Fibroblast of upper back skin (primary cell): ENCODE results near the gene HOXB9.

Experiments
- DNase-seq: peaks from one replicate; pipeline ENCODE4 v3.0.0-alpha.2; 2013

Gene HOXB9

DNA sequence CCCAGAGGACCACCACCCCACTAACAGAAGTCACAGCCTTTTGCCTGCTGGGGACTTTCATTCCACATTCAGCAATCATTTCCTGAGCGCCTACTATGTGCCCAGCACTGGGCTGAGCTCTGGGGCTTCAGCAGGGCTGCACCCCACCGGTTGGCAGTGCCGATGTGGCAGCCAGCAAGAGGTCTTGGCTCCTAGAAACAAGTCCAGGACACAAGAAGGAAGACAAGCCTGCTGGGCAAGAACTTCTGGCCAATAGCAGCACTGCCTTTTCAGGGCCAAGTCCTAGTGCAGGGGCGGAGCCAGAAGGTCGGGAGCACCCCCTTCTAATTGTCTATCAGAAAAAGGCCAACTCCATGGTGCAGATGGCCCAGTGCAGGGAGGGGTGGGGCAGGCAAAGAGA, 13.0 kb upstream of the HOXB9 start:
- no peak for DNase-seq

DNA sequence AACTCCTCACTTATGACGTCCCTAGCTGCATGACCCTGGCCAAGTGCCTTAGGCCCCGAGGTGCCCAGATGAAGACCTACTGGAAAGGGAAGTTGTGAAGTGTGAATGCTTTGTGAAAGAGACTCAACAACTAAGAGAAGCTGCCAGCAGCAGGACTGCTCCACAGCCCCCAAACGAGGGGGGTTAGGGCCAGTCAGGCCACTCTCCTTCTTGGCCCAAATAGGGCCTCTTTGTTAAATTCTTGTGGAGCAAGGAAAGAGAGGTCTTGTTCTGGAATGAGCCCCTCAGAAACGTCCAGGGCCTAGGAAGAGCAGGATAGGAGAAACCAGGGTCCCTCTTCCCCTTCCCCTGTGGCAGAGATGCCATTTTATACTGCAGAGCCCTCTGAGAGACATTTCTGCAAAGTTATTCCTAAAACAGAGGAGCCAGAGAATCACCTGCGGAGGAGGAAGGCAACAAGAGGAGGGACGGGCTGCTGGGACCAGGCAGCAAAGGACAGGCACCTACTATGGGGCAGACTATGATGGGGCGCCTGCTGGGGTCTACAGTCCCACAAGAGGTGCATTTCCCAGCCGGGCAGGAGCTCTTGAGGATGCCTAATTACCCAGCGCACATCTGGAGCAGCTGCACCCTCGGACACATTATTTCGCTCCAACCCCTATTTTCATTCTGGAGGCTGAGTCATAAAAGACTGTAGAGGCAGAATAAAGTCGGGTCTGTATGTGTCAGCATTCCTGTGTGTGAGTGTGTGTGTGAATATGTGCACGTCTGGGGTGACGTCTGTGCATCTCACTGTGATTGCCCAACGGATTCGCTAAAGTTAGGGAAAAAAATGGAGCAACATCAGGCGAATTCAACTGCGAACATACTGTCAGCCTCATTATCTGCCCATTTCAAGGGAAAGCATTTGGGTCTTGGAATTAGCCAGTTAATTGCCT, 11.4 kb upstream of the HOXB9 start:
- peak; percentile 95 for DNase-seq

DNA sequence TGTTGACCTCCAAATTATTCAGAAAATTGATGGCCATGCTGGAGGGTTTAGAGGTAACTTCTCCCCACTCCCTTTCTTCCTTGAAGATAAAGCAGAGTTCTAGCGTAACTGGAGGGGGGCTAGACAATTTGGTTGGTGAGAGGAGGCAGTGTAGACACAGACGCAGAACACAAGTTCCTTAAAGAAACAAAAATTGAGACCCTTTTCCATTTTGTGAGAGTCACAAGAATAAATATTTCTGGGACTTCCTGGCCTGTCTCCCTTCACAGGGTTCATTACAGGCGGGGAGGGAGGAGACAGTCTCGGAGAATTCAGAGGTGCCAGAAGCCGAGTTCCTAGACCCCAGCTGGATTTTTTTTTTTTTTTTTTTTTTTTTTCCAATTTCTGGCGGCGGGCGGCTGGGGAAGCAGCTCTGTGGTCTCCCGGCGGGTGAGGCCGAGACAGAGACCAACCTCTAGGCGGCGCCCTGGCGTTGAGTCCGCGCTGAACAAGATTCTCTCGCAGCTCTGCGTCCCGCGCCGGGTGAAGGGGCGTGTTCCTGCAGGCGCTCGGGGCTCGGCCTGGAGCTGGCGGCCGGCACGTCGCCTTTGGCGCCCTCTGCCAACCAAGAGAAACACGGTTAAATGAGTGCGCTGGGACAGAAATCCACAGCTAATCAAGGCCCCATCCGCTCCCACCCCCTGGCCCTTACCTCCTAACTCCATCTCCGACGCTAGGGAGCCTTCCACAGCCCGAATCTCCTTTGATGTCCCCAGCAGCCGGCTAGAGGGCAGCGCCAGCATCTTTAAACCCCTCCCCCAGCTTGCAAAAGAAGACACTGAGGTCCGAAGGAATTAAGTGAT, 10.2 kb upstream of the HOXB9 start:
- DNase-seq = peak; percentile 65

DNA sequence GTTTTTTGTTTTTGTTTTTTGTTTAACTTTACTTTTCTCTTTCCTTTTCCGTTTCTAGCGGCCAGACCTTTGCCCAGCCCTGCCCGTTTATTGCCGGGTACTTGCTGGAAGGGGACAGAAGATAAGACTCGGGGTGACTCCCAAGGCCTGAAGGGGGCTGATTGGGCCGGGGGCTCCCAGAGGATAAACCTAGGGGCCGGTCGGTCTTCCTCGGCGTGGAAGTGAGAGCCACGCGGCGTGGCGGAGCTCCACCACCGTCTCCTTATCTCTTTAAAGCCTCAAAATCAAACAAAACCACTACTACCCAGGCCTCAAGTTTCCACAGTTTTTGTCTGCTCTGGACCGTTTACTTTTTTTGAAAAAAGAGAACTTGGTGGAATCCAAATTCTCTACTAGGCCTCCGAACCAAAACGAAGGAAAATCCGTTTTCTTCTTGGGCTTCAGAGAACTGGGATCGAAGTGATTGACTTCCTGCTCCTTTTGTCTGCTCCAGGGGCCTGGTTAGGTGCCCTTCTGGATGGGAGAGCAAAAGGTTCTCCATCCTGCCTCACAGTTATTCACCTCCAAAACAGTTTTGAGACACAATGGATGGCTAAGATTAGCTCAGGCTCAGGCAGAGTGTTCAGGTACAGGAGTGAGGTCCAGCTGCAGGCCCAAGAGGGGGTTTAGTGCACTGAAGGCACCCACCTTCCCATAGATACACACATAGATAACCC, 8.5 kb upstream of the HOXB9 start:
- DNase-seq = no peak

DNA sequence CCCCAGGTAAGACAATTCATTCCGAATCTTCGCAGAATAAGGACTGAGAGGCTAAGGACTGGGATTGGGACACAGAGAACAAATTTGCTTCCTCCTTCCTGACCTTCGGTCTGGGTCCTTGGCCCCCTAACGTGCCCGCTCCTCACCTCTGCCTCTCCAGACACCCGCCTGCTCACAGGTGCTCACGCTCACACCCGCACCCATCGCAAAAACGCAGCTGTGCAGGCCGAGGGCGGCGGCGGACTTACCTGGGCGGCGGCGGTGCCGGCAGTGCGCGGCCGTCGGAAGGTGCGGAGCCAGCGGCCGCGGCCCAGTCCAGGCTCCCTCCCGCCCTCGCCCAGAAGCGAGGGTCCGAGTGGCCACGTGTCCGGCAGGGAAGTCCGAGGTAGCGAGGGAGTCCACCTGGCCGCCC, 7.1 kb upstream of the HOXB9 start:
- no peak for DNase-seq

DNA sequence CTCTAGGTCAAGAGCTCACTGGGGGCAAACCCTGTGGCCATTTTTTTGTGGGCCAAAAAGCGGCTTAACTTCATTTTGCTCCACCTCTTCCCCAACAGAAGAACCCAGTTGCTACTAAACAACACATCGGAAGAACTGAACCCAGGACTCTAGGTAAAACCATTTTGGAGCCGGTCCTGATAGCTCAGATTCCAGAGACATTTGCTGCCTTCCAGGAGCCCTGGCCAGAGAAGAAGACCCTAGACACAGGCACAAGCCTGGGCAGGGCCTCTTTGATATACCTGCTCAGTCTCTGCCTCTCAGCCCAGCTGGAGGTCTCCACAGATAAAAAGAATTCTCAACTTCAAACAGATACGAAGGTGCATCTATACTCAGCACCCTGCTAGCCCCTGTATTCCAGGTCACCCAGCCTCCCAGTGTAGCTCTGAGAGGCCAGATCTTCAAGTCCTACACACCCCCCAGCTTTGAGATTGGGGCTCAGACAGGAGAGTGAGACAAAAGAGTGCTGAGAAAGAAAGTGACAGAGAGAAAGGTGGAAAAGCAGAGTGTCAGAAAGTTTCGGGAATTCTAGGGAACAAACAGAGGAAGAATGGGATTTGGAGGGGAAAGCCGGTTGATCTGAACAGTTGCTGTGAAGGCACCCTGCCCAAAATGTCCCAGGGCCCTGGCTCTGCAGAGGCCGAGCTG, 6.6 kb upstream of the HOXB9 start:
- no peak for DNase-seq

DNA sequence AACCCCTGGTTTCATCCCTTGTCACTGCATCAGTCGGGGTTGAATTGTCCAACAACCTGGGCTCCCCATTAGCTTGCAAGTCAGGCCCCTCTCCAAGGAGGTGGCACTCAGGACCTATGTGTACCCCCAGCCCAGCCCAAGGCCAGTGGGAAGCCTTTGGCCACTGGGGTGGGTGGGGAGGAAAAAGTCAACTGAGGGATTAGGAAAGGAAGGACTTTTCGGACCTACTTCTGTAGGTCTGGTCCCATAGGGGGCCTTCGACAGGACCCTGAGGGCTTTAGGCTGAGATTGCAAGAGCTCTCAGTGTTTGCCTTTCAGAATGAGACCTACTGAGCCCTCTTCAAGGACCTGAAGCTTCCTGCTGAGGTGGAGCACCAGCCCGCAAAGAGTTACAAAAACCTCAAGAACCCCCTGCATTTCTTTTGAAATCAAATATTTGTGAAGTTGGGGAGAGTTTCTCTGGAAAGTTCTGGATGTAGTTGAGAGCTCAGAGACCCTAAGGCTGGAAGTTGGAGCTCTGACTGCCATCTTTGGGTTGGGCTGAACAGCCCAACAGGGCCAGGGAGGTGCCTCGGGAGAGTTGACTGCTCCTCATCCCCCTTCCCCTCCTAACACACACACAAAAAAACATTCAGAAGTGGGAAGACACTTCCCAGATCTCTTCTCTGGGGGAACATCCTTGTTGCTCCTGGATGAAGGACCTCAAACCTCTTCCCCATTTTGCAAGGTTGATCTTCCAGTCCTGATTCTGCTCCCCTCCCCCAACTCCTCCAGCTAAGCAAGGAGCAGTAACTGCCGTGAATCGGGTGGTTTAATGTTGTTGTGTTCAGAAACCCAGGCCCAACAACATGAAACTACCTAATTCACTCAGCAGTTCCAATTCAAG, 5.8 kb upstream of the HOXB9 start:
- DNase-seq = no peak

DNA sequence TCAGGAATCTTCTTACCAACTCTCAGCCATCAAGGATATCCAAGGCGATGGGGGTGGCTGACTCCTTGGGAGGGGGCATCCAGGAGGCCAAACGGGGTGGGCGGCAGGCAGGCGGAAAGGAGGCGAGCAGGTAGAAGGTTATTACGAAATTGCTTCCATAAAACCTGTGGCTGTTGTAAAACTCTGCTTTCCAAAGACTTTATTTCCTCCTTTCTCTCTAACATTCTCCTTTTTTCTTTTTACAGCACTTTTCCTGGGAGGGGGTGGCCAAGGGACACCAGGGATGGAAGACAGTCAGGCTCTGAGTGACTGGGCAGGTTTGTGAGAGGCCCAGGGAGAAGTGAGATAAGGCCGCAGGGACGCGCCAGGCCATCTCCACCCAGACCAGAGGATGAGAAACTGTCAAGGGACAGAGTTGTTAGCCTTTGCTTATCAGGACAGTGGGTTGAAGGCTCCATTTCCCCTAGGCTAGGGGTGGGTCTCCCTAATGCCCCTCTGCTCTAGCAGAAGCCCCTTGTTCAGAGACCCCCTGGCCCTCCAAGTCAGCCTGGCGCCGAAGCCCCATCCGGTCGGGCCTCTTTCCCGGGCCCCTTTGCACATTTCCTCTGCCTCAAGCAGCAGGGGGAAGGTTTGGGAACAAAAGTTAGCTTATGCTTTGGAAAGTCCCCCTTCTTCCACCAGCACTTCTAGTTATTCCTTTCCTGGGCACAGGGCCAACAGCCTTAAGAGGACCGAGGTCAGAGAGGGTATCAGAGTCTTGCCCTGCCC, 5.0 kb upstream of the HOXB9 start:
- no peak for DNase-seq

DNA sequence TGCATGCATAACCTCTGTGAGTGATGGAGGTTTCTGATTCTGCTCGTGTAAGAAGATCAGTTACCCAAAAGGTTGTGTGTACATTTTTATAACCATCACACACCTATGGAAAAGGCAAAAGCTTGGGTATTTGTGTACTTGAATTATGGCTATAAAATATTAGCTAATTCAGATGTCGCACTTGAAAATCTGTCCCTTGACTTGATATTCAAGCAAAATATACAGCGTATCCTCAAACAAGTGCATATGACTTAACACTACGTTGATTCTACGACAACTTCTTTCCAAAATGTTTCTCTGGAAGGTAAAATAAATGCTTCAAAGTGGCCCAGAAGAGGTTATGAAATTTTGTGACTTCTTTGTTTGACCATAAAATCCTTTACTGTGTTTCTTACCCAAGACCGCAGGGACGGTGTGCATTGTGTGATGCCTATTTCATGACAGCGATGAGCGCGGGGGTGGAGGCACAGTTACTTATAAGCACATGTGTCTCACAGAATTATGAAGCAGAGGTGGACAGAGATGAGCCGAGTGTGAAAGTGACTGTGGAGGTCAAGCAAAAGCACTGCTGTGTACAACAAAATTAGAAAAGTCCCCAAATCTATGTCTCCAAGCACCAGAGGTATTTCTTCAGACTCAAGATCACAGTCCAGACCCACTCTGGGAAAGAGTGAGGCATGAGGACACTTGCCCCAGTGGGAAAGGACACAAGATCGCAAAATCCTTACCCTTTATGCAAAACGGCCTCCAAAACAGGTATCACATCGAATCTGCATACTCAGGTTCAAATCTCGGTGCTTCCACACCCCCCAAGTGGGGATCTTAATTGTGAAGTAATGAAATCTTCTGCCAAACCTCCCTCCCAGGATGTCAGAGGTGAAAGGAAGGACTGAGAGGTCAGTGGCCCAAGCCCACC, 4.1 kb upstream of the HOXB9 start:
- no peak for DNase-seq

DNA sequence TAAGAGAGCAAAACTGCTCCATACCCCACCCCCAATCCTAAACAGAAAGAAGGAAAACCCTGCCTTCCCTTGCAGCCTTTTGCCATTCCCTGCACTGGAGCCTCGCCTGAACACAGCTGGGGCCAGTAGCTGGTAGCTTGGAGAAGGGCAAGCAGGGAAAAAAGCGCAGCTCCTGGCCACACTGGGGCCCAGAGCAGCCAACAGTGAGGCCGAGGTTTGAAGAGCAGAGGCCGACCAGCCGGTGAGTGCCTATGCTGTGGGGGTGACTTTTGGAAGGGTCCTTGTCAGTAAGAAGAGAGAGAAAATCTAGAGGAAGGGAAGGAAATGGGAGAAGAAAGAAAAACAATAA, 3.2 kb upstream of the HOXB9 start:
- no peak for DNase-seq

DNA sequence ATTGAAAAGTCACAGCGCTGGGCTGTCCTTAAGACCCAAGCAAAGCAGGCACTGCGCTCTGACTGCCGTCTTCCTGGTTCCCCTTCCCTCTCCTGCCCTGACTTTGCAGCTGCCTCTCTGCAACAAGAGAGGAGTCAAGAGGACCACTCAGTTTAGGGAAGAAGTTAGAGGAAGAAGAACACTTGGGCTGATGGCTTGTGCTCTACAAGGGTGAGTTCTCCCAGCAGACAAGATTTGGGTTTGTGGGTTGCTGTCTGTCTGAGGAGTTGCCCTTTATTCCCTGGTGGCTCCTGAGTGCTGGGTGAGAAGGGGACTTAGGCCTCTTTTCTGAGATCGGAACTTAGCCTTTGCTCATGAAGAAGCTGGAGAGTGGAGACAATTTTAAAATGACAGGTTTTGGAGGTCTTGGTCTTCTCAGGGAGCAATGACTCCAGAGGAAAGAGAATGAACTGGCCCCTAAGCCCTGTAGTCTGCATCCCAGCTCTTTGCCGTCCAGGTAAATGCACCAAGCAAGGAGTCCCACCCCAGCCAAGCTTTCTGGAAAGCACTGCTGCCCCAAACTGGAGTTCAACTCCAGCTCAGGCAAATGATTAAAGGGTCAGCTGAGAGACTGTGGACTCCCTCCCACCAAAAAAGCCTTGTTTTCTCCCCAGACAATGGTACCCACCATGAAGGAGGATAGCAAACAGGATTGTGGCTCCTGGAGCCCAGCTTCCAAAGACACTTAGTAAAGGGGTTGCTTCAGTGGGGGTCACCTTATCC, 2.7 kb upstream of the HOXB9 start:
- no peak for DNase-seq

DNA sequence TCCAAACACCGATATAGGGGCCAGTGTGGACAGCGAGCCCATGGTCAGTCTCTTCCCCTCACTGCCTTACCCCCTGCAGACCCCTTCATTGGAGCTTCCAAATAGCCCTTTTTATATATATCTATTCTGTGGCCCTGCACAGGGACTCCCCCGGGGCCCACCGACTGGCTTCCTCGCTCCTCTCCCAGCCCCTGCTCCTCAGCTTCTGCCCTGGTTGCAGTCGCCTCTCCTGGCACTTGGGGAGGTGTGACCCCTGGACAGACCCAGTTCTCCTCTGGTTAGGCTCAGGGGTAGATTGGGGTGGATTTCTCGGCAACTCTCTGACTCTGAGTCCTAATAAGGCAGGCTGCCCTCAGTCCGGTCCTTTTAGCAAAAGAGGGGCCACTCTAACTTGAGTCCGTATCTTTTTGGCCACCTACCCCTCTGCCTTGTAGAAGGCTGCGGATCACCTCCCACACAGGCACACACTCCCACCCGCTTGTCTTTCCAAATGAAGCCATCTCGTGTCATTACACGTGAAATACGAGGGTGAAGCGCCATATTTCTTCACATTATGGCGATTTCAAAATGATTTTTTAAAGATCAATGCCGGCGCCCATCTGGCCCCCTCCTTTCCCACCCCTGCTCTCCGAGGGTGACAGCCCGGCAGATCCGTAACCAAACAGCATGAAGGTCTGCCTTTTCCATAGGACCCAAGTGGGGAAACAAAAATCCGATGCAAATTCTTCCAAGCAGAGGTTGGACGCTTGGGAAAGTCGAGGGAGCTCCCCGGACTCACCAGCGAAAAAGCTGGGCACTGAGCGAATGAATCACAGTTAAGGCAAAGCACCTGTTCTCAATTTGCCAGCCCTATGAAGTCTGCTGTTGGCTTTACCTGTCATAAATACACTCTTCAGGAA, 1.7 kb upstream of the HOXB9 start:
- DNase-seq = no peak

DNA sequence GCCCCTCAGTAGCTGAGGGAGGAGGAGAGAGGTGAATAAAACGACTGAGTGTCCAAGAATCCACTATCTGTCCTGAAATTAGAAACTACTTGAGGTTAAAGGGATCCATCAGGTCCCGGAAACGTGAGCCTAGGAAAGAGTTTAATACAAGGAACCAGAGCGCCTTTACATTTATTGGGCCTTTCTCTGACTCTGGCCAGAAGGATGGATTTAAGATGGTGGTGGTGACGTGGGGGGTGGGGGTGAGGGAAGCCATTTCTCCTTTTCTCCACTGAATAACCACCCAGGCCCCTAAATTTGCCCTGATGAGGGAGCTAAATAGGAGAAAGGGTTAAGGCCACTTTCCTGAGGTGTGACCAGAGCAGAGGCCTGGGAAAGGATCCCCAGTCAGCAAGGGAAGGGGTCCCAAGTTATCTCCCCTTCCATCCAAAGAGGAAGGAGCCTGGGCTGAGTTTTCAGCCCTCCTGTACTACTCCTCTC, 1.0 kb upstream of the HOXB9 start:
- DNase-seq = no peak

DNA sequence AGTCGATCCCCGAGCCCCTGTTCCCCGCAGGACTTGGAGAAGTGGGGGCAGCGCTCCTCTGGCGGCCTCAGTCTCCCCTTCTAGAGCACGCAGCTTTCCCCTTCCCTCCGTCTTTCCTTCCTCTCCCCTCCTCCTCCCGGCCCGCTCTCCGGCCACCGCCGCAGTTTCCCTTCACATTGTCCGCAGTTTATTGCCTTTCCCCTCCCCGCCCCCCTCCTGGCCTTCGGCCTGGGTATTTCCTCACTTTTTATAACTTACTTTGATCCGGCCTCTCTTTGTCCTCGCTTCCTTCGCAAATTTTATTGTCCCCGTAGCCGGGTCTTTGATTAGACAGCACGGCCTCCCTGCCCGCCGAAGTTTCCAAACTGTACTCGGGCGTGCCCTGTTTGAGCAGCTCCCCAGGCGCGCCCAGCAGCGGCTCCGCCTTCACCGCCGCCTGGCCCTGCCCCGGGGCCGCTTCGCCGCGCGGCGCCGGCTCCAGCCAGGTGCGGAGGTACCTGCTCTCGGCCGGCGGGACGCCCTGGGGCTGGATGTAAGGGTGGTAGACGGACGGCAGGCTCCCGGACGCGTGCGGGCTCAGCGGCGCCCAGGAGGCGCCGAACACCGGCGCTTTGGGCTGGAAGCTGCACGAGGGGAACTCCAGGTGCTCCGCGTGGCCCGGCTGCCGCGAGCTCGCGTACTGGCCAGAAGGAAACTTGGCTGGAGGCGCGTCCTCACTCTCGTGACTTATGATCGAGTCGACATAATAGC, 488 bp downstream of the HOXB9 start:
- DNase-seq = no peak

DNA sequence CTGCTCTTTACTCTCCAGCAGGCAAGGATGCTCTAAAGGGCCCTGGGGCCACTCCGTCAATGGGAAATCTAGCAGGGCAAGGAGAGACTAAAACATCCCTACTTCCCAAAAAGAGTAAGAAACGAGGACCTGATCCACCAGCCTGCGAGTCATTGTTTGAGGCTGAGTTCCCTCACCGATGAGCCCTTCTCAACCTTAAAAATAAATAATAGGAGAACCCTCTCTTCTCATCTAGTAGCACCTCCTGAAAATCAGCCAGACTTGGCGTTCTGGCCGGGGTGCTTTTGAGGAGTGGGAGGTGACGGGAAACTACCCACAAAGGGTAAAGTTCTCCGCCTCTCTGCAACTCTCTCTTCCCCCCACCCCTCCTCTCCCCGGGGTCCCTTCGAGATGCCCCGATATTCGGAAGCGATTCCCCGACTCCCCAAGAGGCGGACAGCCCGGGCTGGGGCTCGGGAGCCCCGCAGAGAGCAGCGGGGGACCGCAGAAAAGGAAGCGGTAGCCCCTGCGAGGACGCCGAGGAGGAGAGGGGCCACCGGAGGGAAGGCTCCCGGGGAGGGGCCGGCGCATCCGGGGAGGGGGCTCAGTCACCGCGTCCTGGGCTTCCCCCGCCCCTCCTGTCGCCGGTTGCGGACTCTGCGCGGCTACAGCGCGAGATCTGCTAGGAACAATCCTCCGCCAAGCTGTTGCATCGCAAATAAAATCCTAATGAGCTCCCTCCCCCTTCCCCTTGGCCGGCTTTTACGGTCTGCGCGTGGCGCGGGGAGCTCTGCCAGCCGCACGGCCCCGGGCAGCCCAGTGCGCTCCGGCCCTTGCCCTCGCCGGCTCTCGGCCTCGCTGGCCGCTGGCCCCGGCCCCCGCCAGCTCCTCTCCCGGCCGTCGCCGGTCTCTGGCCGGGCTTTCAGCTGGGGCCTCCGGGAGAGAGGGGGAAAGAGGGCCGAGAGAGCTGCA, 1.3 kb downstream of the HOXB9 start:
- no peak for DNase-seq

DNA sequence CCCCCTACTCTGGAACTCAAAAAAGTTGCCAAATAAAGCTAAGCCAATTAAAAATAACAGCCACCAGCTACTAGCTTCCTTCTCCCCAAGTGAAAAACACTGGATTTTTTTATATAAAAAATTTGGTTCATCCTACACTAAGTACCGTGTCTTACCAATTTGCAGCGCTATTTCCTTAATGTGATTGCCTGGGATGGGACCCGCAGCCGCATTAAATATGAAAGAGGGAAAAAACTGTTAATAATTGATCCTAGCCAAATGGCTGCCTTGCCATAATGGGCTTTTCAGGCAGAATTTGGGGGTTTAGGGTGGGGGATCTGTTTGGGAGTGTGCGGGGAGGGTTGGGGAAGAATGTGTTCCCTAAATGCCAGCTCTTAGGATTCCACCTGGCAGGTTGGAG, 2.0 kb downstream of the HOXB9 start:
- no peak for DNase-seq
